GM19452 (cell line): Measurements from ENCODE around the gene RABL2A.
"Not testable (repeated sequence)": the region's sequence is repeated elsewhere in the genome, so short reads cannot be mapped to it uniquely, and the experiment has no call there.

Experiments used
- ATAC-seq: cut with Tn5 transposase; IDR thresholded peaks from one replicate; pipeline ENCODE4 v1.9.1; 2021; ENCODE audit not compliant: unreplicated experiment

The RABL2A gene

DNA sequence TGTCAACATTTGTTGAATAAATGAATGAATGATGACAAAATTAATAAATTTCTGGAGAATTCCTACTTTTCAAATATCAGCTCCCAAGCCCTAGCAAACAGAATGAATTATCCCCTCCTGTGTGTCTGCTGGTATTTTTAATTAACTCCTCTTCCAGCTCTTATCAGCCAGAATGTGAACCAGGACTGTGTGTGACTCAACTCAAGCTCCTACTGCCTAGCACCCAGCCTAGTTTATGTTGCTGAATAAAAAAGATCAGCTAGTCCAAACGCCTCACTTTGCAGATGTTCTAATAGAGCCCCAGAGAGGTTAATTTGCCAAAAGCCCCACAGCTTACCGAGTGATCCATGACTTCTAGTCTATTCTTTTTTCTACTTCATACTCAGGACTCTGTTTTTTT is 50.3 kb downstream of the RABL2A start:
- ATAC-seq = no peak

DNA sequence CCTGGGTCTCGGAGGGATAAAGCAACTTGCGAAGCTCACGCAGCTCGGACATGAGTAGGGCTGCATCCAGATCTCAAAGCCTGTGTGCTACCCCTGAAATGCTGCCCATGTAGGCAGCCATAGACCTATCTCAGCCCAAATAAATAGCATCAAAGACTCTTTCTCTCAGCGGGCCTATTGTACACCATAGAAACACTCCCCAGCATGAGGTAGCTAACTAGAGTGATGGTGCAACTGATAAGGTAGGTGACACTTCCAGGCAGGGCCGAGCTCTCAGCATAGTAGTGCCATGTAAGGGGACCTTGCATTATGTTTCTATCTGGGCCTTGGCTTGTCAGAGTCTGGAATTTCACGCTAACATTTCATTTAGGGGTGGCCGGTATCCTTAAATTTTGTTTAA is 52.4 kb downstream of the RABL2A start:
- ATAC-seq = no peak

DNA sequence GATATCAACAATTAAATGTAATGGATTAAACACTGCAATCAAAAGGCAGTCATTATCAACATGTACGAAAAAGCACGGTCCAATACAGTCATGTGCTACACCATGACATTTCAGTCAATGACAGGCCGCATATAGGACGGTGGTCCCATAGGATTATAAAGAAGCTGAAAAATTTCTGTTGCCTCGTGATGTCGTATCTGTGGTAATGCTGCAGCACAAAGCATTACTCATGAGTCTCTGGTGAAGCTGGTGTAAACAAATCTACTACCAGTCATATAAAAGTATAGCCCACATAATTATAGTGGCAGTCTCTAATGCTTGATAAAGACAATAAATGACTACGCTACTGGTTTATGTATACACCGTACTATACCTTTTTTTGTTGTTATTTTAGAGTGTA is 58.4 kb downstream of the RABL2A start:
- no peak for ATAC-seq

DNA sequence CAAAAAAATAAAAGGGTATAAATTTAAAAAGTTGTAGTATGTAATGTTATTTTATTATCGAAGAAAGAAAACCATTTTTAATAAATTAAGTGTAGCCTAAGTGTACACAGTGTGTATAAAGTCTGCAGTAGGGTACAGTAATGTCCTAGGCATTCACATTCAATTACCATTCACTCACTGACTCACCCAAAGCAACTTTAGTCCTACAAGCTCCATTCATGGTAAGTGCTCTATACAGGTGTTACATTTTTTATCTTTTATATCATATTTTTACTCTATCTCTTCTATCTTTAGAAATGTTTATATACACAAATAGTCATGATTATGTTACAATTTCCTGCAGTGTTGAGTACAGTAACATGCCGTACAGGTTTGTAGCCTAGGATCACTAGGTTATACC is 59.5 kb downstream of the RABL2A start:
- ATAC-seq = no peak

DNA sequence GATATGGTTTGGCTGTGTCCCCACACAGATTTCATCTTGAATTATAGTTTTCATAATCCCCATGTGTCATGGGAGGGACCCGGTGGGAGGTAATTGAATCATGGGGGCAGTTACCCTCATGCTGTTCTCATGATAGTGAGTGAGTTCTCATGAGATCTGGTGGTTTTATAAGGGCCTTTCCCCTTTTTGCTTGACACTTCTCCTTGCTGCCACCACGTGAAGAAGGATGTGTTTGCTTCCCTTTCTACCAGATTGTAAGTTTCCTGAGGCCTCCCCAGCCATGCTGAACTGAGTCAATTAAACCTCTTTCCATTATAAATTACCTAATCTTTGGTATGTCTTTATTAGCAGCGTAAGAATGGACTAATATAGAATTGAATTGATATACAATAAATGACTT is 63.8 kb downstream of the RABL2A start:
- ATAC-seq = not testable (repeated sequence)
